HepG2 (cell line): Measurements from ENCODE around the gene TMEM63B. TPM values are rescaled to one million over a fixed set of nuclear protein-coding genes. Genes with fewer than 3 reads are reported as not detected.
A peak's percentile ranks its signal among the peaks of the same experiment; 100 is the strongest.

Experiments
- EP300 ChIP-seq, 3 experiments: sonication (generic) in 1 of 3; formaldehyde crosslinking in 1 of 3; IDR thresholded peaks; 2 replicates each; pipeline versions ENCODE4 v1.5.1 to v1.6.1; 2011 to 2020; ENCODE audit warnings: low read depth in 2 of 3, low read length in 2 of 3, borderline replicate concordance in 1 of 3, improper control_type of control experiment in 1 of 3, mild to moderate bottlenecking in 1 of 3, missing genetic modification reagents in 1 of 3, moderate library complexity in 1 of 3
- GFI1 ChIP-seq: sonication (generic); formaldehyde crosslinking; IDR thresholded peaks from 2 replicates; pipeline ENCODE4 v1.5.0; 2020; ENCODE audit warnings: missing genetic modification reagents, mild to moderate bottlenecking, borderline replicate concordance
- MEIS2 ChIP-seq: sonication (generic); formaldehyde crosslinking; IDR thresholded peaks from 2 replicates; pipeline ENCODE4 v1.9.0; 2021; ENCODE audit warnings: mild to moderate bottlenecking, missing genetic modification reagents
- NONO ChIP-seq, 2 experiments: fragments of 450-650 bp in 1 of 2; sonication (generic) in 1 of 2; formaldehyde crosslinking in 1 of 2; IDR thresholded peaks in 1 of 2; conservative IDR thresholded peaks in 1 of 2; 2 replicates each; pipeline versions ENCODE4 v1.6.1 to v1.8.0; 2017 to 2022; ENCODE audit warnings: mild to moderate bottlenecking in 1 of 2, missing genetic modification reagents in 1 of 2, moderate library complexity in 1 of 2
- RAD21 ChIP-seq: fragments of 450-650 bp; formaldehyde crosslinking; IDR thresholded peaks from 2 replicates; pipeline ENCODE4 v1.5.0; 2020; ENCODE audit warnings: mild to moderate bottlenecking
- SCMH1 ChIP-seq: sonication (generic); formaldehyde crosslinking; IDR thresholded peaks from 2 replicates; pipeline ENCODE4 v1.9.0; 2021; ENCODE audit warnings: missing genetic modification reagents, mild to moderate bottlenecking, borderline replicate concordance
- SNAI1 ChIP-seq: sonication (generic); formaldehyde crosslinking; IDR thresholded peaks from 2 replicates; pipeline ENCODE4 v1.5.0; 2020; ENCODE audit warnings: mild to moderate bottlenecking, missing genetic modification reagents, borderline replicate concordance
- TAF15 ChIP-seq: fragments of 200-400 bp; formaldehyde crosslinking; IDR thresholded peaks from one replicate; pipeline ENCODE4 v1.6.1; 2018; ENCODE audit warnings: mild to moderate bottlenecking, low read depth, low read length; ENCODE audit not compliant: poor library complexity, severe bottlenecking
- YEATS2 ChIP-seq: sonication (generic); formaldehyde crosslinking; IDR thresholded peaks from 2 replicates; pipeline ENCODE4 v1.4.0; 2020; ENCODE audit warnings: missing genetic modification reagents, borderline replicate concordance
- ZFP91 ChIP-seq: sonication (generic); formaldehyde crosslinking; IDR thresholded peaks from 2 replicates; pipeline ENCODE4 v1.9.0; 2022; ENCODE audit warnings: missing genetic modification reagents, mild to moderate bottlenecking, borderline replicate concordance
- ZNF253 ChIP-seq: sonication (generic); formaldehyde crosslinking; IDR thresholded peaks from 2 replicates; pipeline ENCODE4 v1.8.0; 2022; ENCODE audit warnings: mild to moderate bottlenecking, missing genetic modification reagents, borderline replicate concordance
- ZNF543 ChIP-seq: sonication (generic); formaldehyde crosslinking; IDR thresholded peaks from 2 replicates; pipeline ENCODE4 v1.4.0; 2020; ENCODE audit warnings: mild to moderate bottlenecking, missing genetic modification reagents
- ZNF672 ChIP-seq: sonication (generic); formaldehyde crosslinking; IDR thresholded peaks from 2 replicates; pipeline ENCODE4 v1.8.1; 2022; ENCODE audit warnings: missing genetic modification reagents
- ZNF761 ChIP-seq: sonication (generic); formaldehyde crosslinking; conservative IDR thresholded peaks from 2 replicates; pipeline ENCODE4 v1.4.0; 2020; ENCODE audit warnings: mild to moderate bottlenecking, missing genetic modification reagents
- polyA plus RNA-seq, 8 experiments: library from polyadenylated mRNA; depleted of rRNA in 3 of 8; stranded (reverse) in 7 of 8; unstranded in 1 of 8; fragments of >200 nt; fragmentation: Illumina TruSeq in 4 of 8; extraction: Trizol in 4 of 8; gene quantifications; 2 replicates each; pipeline versions ENCODE4 v1.2.1 to v1.2.3, GENCODE V29; 2011 to 2016; ENCODE audit warnings: low read depth in 4 of 8, missing spikeins in 1 of 8, mixed read lengths in 1 of 8; ENCODE audit not compliant: insufficient read depth in 1 of 8
- total RNA-seq, 5 experiments: library from RNA; depleted of rRNA; stranded (reverse); fragments of >200 nt; fragmentation: Illumina TruSeq; extraction: Trizol; gene quantifications; 2 replicates each; pipeline ENCODE4 v1.2.3, GENCODE V29; 2016; ENCODE audit warnings: low read depth in 1 of 5
- TF ChIP-seq, protein P1 (sequence below): sonication (generic); formaldehyde crosslinking; IDR thresholded peaks from 2 replicates; pipeline ENCODE4 v1.8.0; 2022; ENCODE audit warnings: missing genetic modification reagents, mild to moderate bottlenecking, borderline replicate concordance
- TF ChIP-seq, protein P2 (sequence below): sonication (generic); formaldehyde crosslinking; IDR thresholded peaks from 2 replicates; pipeline ENCODE4 v1.4.0; 2020; ENCODE audit warnings: missing genetic modification reagents
- TF ChIP-seq, protein P3 (sequence below): IDR thresholded peaks from 2 replicates; pipeline ENCODE4 v1.6.1; 2018; ENCODE audit warnings: missing genetic modification reagents
- TF ChIP-seq, protein P4 (sequence below): sonication (generic); formaldehyde crosslinking; IDR thresholded peaks from 2 replicates; pipeline ENCODE4 v1.8.1; 2023; ENCODE audit warnings: missing genetic modification reagents, mild to moderate bottlenecking, borderline replicate concordance
- TF ChIP-seq, protein P5 (sequence below): sonication (generic); formaldehyde crosslinking; IDR thresholded peaks from 2 replicates; pipeline ENCODE4 v1.4.0; 2020; ENCODE audit warnings: missing genetic modification reagents
- TF ChIP-seq, protein P6 (sequence below): sonication (generic); formaldehyde crosslinking; IDR thresholded peaks from 2 replicates; pipeline ENCODE4 v1.4.0; 2020; ENCODE audit warnings: missing genetic modification reagents

Gene TMEM63B
- total and polyA plus RNA-seq, 2 of the 13 experiments (the other 11 are each of a cell fraction or from before 2014, with no cell fraction given) = 27.4 to 75.8 TPM

DNA sequence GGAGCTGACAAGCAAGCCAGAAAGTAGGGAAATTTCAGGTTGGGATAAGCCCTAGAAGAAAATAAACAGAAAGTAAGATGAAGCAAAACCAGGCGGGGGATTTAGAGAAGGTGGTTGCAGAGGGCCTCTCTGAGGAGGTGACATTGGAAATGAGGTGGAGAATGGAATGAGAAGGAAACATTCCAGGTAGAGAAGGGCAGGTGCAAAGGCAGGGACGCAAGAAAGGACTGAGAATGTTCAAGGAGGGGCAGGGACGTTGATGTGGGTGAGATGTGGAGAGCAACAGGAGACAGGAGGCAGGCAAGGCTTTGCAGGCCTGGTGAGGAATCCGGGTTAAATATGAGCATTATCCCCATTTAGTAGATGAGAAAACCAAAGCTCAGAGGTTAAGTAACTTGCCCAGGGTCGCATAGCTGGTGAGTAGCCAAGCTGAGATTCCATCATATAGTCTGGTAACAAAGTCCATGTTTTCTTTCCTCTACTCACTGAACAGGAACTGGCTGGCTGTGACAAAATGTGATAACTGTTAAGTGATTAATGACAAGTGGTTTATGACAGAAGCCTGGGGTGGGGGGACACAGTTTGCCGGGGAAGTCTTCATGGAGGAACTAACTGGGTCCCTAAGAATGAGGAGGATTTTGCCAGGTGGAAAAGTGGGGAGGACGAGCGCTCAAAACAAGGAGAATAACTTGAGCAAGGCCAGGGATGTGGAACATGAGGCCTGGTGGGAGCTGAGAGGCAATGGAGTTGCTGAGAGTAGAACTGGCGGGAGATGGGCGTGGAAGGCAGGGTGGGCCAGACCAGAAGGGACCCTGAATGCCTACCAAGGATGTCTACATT lies 32.7 kb upstream of the TMEM63B start (continued):
- TF ChIP-seq YEATS2 (CRISPR knock-in tag) = peak; percentile 41; the same call in 1 of the 2 replicates
- TF ChIP-seq, protein P1, sequence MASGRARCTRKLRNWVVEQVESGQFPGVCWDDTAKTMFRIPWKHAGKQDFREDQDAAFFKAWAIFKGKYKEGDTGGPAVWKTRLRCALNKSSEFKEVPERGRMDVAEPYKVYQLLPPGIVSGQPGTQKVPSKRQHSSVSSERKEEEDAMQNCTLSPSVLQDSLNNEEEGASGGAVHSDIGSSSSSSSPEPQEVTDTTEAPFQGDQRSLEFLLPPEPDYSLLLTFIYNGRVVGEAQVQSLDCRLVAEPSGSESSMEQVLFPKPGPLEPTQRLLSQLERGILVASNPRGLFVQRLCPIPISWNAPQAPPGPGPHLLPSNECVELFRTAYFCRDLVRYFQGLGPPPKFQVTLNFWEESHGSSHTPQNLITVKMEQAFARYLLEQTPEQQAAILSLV (CRISPR knock-in tag) = no peak
- peak in 1 of 2 experiments; percentile 88; a peak in 2 of 4 replicates for TF ChIP-seq EP300 (IDR thresholded peaks at IDR 0.05; ENCODE audit: low read depth in 2 of 2, low read length in 2 of 2)
- peak; percentile 74 for TF ChIP-seq EP300 (CRISPR knock-in tag; IDR thresholded peaks at IDR 0.05; ENCODE audit: borderline replicate concordance)
- peak; percentile 99 for TF ChIP-seq GFI1 (CRISPR knock-in tag)
- TF ChIP-seq ZNF253 = no peak
- TF ChIP-seq NONO (IDR thresholded peaks at IDR 0.05) = no peak
- TF ChIP-seq NONO (CRISPR knock-in tag; conservative IDR thresholded peaks at IDR 0.05) = peak; percentile 84
- TF ChIP-seq ZNF761 = peak; percentile 67; the same call in 1 of the 2 replicates
- peak; percentile 93 for TF ChIP-seq MEIS2 (CRISPR knock-in tag)
- TF ChIP-seq, protein P2, sequence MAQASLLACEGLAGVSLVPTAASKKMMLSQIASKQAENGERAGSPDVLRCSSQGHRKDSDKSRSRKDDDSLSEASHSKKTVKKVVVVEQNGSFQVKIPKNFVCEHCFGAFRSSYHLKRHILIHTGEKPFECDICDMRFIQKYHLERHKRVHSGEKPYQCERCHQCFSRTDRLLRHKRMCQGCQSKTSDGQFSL (CRISPR knock-in tag) = no peak
- TF ChIP-seq, protein P3, sequence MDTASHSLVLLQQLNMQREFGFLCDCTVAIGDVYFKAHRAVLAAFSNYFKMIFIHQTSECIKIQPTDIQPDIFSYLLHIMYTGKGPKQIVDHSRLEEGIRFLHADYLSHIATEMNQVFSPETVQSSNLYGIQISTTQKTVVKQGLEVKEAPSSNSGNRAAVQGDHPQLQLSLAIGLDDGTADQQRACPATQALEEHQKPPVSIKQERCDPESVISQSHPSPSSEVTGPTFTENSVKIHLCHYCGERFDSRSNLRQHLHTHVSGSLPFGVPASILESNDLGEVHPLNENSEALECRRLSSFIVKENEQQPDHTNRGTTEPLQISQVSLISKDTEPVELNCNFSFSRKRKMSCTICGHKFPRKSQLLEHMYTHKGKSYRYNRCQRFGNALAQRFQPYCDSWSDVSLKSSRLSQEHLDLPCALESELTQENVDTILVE (CRISPR knock-in tag) = peak; percentile 80; the same call in 1 of the 2 replicates
- TF ChIP-seq, protein P4, sequence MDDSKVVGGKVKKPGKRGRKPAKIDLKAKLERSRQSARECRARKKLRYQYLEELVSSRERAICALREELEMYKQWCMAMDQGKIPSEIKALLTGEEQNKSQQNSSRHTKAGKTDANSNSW (CRISPR knock-in tag) = no peak
- TF ChIP-seq TAF15 = no peak
- TF ChIP-seq SNAI1 (CRISPR knock-in tag) = no peak
- TF ChIP-seq, protein P5, sequence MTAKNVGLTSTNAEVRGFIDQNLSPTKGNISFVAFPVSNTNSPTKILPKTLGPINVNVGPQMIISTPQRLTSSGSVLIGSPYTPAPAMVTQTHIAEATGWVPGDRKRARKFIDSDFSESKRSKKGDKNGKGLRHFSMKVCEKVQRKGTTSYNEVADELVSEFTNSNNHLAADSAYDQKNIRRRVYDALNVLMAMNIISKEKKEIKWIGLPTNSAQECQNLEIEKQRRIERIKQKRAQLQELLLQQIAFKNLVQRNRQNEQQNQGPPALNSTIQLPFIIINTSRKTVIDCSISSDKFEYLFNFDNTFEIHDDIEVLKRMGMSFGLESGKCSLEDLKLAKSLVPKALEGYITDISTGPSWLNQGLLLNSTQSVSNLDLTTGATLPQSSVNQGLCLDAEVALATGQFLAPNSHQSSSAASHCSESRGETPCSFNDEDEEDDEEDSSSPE (CRISPR knock-in tag) = no peak
- 0 out of 2 replicates have a peak, but pooled peaks have one; percentile 48 for TF ChIP-seq ZNF543 (CRISPR knock-in tag)
- TF ChIP-seq, protein P6, sequence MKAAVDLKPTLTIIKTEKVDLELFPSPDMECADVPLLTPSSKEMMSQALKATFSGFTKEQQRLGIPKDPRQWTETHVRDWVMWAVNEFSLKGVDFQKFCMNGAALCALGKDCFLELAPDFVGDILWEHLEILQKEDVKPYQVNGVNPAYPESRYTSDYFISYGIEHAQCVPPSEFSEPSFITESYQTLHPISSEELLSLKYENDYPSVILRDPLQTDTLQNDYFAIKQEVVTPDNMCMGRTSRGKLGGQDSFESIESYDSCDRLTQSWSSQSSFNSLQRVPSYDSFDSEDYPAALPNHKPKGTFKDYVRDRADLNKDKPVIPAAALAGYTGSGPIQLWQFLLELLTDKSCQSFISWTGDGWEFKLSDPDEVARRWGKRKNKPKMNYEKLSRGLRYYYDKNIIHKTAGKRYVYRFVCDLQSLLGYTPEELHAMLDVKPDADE = no peak
- no peak for TF ChIP-seq RAD21 (CRISPR knock-in tag)
- TF ChIP-seq SCMH1 (CRISPR knock-in tag) = no peak
- TF ChIP-seq ZFP91 (CRISPR knock-in tag) = no peak
- TF ChIP-seq ZNF672 (CRISPR knock-in tag) = no peak
